Measurements from ENCODE around the gene SLC44A2.

GRCh38 chr19:10682397-10683063, 57.2 kb downstream of the SLC44A2 start:
- TF ChIP-seq CTCF (conservative IDR thresholded peaks at IDR 0.05) (no peak), ZFX (IDR thresholded peaks at IDR 0.05) (no peak)

All from C4-2B (cell line).